Esophagus squamous epithelium (tissue), 5 donors: Measurements from ENCODE around the gene CCDC187. TPM values are rescaled to one million over a fixed set of nuclear protein-coding genes. Genes with fewer than 3 reads are reported as not detected.

Experiments used
- DNase-seq: peaks from one replicate; lab custom pipeline; 2025; lab: John Stamatoyannopoulos, UW
- H3K27ac ChIP-seq, 4 donors: fragments of 200-600 bp; sonication (generic); one replicate each; pipeline ENCODE4 v1.5.1; 2016 to 2019; ENCODE audit warnings: mild to moderate bottlenecking in 1 of 4
- H3K27me3 ChIP-seq, 4 donors: fragments of 200-600 bp; sonication (generic); 1 replicate in 3 of 4; 2 replicates in 1 of 4; pipeline versions ENCODE4 v1.5.1 to v1.6.0; 2017 to 2021; ENCODE audit warnings: antibody characterized with exemption in 1 of 4
- H3K36me3 ChIP-seq, 3 donors: fragments of 200-600 bp; sonication (generic); one replicate each; pipeline ENCODE4 v1.5.1; 2016 to 2019
- H3K4me1 ChIP-seq, 3 donors: fragments of 200-600 bp; sonication (generic); one replicate each; pipeline ENCODE4 v1.5.1; 2017 to 2019
- H3K4me3 ChIP-seq, 4 donors: fragments of 200-600 bp; sonication (generic); 1 replicate in 3 of 4; 2 replicates in 1 of 4; pipeline ENCODE4 v1.5.1; 2016 to 2019; ENCODE audit warnings: mild to moderate bottlenecking in 2 of 4, moderate library complexity in 1 of 4
- H3K9me3 ChIP-seq, 3 donors: fragments of 200-600 bp; sonication (generic); one replicate each; pipeline ENCODE4 v1.5.1; 2016 to 2019
- POLR2A ChIP-seq, 4 donors: fragments of 450-650 bp; IDR thresholded peaks; one replicate each; pipeline ENCODE4 v1.6.1; 2017; ENCODE audit warnings: antibody characterized with exemption in 4 of 4, mild to moderate bottlenecking in 4 of 4, moderate library complexity in 3 of 4
- WGBS, 2 donors: methylation state at CpG; one replicate each; pipeline ENCODE4 v1.1.5; 2018; 5-methylcytosine and 5-hydroxymethylcytosine counted together
- intact Hi-C: fragments of 100-400 bp; cut with DNase I; formaldehyde crosslinking; loops from one replicate; pipeline ENCODE4 v1.15.0; 2022
- total RNA-seq, 4 donors: library from RNA; depleted of rRNA; stranded (reverse); fragments of >200 nt; gene quantifications; one replicate each; pipeline ENCODE4 v1.1.0, GENCODE V29; 2016
- TF ChIP-seq, protein P1 (sequence below), 6 experiments: fragments of 450-650 bp in 4 of 6; fragments of 200-600 bp in 2 of 6; sonication (generic) in 2 of 6; IDR thresholded peaks; one replicate each; pipeline ENCODE4 v1.5.1; 2016 to 2019; ENCODE audit warnings: antibody characterized with exemption in 6 of 6, mild to moderate bottlenecking in 4 of 6, moderate library complexity in 4 of 6
- donor health status: DM: yes; HTN: yes; CAD: no.

The CCDC187 gene
- total RNA-seq, 4 donors from 2014 or later = not detected

DNA sequence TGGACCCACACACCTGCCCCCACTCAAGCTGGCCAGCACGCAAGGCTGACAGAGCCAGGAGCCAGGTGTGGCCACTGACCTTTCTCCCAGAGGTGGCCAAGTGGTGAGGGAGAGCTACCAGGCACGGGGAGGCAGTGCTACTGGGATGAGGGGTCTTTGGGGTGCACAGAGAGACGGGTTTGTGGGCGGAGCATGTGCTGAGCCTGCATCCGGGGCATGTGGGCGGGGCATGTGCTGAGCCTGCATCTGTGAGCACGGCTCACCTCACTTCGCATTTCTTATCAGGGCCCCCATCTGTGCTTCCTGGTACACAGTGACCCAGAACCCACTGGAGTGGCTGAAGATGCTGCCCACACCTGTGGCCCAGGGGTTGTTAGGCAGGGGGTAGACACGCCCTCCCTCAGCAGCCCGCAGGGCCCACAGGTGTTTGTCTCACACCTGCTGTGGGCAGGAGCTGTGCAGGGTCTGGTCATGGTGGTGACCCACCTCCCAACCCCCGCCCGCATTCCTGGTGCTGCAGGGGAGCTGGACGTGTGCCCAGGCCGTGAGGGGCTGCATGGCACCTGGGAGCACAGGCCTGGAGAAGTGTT is 21.5 kb downstream of the CCDC187 start:
- DNase-seq = no peak
- intact Hi-C loops = loop anchor here (10.0 kb wide), 2 partner anchors 138 to 308 kb away; no protein-coding TSS in a partner anchor
- Histone ChIP-seq H3K36me3 (no peaks in the 10 kb centered on the region), H3K27me3 (peaks cover 0 to 95% (median 0%) of the 10 kb centered on the region in 4 donors), H3K27ac (no peak overlapping the region), H3K9me3 (no peaks in the 10 kb centered on the region), H3K4me3 (no peak overlapping the region), H3K4me1 (peaks cover 6 to 8% (median 6%) of the 10 kb centered on the region in 3 donors)
- 71% methylated on average over 5 of the region's 14 CpGs; no CpG with 5 or more reads in 1 of the 2 donors for WGBS, 2 donors
- TF ChIP-seq, protein P1, sequence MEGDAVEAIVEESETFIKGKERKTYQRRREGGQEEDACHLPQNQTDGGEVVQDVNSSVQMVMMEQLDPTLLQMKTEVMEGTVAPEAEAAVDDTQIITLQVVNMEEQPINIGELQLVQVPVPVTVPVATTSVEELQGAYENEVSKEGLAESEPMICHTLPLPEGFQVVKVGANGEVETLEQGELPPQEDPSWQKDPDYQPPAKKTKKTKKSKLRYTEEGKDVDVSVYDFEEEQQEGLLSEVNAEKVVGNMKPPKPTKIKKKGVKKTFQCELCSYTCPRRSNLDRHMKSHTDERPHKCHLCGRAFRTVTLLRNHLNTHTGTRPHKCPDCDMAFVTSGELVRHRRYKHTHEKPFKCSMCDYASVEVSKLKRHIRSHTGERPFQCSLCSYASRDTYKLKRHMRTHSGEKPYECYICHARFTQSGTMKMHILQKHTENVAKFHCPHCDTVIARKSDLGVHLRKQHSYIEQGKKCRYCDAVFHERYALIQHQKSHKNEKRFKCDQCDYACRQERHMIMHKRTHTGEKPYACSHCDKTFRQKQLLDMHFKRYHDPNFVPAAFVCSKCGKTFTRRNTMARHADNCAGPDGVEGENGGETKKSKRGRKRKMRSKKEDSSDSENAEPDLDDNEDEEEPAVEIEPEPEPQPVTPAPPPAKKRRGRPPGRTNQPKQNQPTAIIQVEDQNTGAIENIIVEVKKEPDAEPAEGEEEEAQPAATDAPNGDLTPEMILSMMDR (IDR thresholded peaks at IDR 0.05) = no peak
- TF ChIP-seq POLR2A (IDR thresholded peaks at IDR 0.05) = no peak

- TF ChIP-seq, protein P1 (IDR thresholded peaks at IDR 0.05) = no peak
- TF ChIP-seq POLR2A (IDR thresholded peaks at IDR 0.05) = no peak
- no peak for DNase-seq
- H3K27ac ChIP-seq = no peak overlapping the region
- peaks cover 0 to 95% (median 0%) of the 10 kb centered on the region in 4 donors for H3K27me3 ChIP-seq
- H3K4me1 ChIP-seq = peaks cover 6 to 8% (median 6%) of the 10 kb centered on the region in 3 donors
- H3K36me3 ChIP-seq = no peaks in the 10 kb centered on the region
- H3K4me3 ChIP-seq = no peak overlapping the region
- no peaks in the 10 kb centered on the region for H3K9me3 ChIP-seq
- intact Hi-C loops = loop anchor here (10.0 kb wide), 2 partner anchors 137 to 307 kb away; no protein-coding TSS in a partner anchor
- WGBS, 2 donors = 72 to 73% methylated on average over 4 to 6 of the region's 39 CpGs
Measured at GRCh38 chr9:136281421-136282271, 22.2 kb downstream of the CCDC187 start.

DNA sequence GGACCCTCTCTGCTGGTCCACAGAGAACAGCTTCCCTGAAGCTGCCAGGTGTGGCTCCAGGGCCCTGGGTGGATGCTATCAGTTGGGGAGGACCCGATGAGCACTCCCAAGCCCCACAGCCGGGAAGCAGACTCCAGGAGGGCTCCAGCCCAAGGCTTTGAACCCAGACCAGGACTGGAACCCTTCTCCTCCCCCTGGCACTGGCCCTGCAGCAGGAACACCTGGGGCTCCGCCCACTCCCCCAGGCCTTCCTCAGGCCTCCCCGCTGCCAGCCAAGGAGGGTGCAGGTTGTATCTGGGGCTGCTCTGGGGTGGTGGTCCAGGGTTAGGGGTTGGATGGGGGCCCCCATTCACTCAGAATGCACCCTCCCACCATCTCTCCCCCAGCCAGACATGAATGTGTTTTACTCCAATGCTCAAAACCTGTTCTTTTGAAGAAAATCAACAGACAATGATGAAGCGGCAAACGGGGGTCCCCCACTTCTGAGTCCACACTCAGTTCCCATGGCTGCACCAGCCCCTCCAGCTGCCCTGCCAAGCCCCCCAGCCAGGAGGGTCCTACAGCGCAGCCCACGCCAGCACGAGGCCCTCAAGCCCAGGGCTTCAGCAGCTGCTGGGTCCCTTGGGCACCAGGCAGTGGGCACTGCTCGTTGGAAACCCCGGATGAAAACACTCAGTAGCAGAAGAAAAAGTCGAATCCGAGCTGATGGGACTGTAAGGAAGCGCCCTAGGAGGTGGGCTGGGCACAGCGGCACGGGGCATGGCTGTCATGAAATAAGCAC is 23.2 kb downstream of the CCDC187 start:
- Histone ChIP-seq H3K27ac (no peak overlapping the region), H3K4me3 (no peak overlapping the region), H3K36me3 (no peaks in the 10 kb centered on the region), H3K27me3 (peaks cover 0 to 95% (median 0%) of the 10 kb centered on the region in 4 donors), H3K4me1 (peaks cover 6 to 8% (median 6%) of the 10 kb centered on the region in 3 donors), H3K9me3 (no peaks in the 10 kb centered on the region)
- TF ChIP-seq, protein P1 (IDR thresholded peaks at IDR 0.05) = no peak
- TF ChIP-seq POLR2A (IDR thresholded peaks at IDR 0.05) = no peak
- 90 to 91% methylated on average over 8 of the region's 16 CpGs for WGBS, 2 donors
- intact Hi-C loops = loop anchor here (10.0 kb wide), 2 partner anchors 136 to 306 kb away; no protein-coding TSS in a partner anchor
- DNase-seq = no peak

DNA sequence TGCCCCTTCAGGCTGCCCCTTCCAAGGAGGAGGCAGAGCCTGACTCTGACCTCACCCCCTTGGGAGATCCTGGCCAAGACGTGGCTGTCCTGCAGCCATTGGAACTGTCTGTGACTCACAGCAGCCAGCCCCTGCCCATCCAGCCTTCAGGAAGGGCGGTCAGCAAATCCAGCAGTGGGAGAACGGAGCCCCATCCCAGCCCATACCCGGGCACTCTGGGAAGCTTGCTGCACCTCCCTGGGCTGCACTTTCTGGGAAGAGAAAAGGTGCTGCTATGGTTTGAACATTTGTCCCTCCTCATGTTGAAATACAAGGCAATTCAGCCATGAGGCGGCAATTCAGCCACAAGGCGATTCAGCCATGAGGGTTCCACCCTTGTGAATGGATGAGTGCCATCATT is 24.4 kb downstream of the CCDC187 start:
- no peaks in the 10 kb centered on the region for H3K36me3 ChIP-seq
- intact Hi-C loops = no loop called here
- H3K4me1 ChIP-seq = peaks cover 6 to 8% (median 6%) of the 10 kb centered on the region in 3 donors
- 83% methylated on average over 2 to 3 of the region's 6 CpGs for WGBS, 2 donors
- TF ChIP-seq, protein P1 (IDR thresholded peaks at IDR 0.05) = no peak
- no peak for TF ChIP-seq POLR2A (IDR thresholded peaks at IDR 0.05)
- H3K27ac ChIP-seq = no peak overlapping the region
- H3K4me3 ChIP-seq = no peak overlapping the region
- DNase-seq = no peak
- H3K27me3 ChIP-seq = peaks cover 0 to 95% (median 0%) of the 10 kb centered on the region in 4 donors
- no peaks in the 10 kb centered on the region for H3K9me3 ChIP-seq
